Activated naive CD4-positive, alpha-beta T cell (primary cell): ENCODE data around the gene PRUNE2.

Experiments used
- DNase-seq, 4 experiments: peaks; one replicate each; lab custom pipeline; 2025; lab: John Stamatoyannopoulos, UW

Gene PRUNE2

DNA sequence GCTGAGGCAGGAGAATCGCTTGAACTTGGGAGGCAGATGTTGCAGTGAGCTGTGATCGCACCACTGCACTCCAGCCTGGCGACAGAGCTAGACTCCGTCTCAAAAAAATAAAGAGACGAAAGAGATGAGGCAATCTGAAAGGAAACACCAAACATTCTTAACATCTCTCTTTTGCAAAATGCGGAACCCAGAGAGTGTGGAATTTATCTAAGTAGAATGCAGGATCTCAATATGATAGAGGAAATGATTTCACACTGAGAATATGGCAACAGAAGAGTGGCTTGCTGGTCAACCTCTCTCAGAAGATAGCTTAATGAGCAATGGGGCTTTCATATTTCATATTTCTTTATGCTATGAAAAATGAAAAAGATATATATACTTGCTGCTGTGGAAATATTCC, 175.1 kb downstream of the PRUNE2 start:
- no peak for DNase-seq

GRCh38 chr9:76729980-76730737, 175.8 kb downstream of the PRUNE2 start:
- no peak for DNase-seq

DNA sequence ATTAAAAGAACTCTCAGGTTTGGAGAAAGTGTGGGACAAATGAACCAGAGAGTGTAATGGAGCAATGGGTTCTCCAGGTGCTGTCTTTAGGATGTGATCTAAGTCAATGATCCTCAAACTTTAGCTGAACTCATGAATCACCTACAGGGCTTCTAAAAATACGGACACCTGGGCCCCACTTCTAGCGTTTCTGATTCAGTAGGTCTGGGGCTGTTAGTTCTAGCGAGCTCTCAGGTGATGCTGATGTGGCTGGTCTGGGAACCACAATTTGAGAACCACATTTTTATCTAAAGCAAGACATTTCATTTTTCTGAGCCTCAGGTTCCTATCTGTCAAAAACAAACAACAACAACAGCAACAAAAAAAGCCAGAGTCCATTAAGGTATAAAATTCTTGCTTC, 176.8 kb downstream of the PRUNE2 start:
- no peak for DNase-seq

GRCh38 chr9:76725885-76726284, 180.0 kb downstream of the PRUNE2 start:
- no peak for DNase-seq

DNA sequence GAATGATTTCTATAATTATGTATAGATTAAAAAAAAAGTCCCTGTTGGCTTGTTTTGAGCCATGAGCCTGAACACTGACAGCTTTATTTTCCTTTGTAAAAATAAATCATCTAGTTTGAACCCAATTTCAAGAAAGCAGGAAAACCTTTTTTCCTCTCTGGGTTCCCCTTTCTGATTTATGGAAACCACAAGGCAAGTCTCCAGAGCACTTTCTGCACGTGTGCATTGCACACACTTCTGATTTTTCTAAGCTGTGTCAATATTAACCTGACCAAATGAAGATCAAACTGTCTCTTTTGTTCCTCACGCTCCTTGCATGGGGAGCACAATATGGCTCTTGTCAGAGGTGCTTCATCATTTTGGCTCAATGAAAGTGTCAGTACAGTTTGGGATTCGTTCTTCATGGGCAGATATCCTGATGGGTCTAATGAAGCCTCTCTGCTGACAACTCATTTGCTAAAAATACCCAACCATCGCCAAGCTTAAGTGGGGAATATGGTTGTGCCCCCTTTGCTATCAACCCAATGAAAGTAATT, 180.8 kb downstream of the PRUNE2 start:
- no peak for DNase-seq

- DNase-seq: no peak
Measured at GRCh38 chr9:76720245-76720644, 185.7 kb downstream of the PRUNE2 start.

- DNase-seq: no peak
Measured at GRCh38 chr9:76718166-76718565, 187.7 kb downstream of the PRUNE2 start.

- DNase-seq: no peak
Measured at GRCh38 chr9:76717613-76718012, 188.3 kb downstream of the PRUNE2 start.

DNA sequence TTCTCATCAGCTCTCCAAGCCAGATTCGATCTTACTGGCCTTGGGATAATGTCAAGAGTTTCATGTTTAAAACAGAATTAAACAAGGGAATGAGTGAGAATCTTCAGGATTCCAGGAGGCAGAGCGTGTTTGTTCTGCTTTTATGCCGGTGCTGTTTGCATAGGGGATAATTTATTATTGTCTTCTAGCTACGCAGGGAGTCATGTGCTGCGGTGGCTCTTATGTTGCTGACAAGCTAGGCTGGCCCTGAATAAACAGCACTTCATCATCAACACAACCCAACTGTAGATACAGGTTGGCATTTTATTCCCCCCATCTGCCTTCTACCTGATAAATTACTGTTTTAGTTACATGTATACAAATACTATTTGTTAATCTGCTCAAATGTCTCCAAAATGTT, 188.7 kb downstream of the PRUNE2 start:
- no peak for DNase-seq

DNA sequence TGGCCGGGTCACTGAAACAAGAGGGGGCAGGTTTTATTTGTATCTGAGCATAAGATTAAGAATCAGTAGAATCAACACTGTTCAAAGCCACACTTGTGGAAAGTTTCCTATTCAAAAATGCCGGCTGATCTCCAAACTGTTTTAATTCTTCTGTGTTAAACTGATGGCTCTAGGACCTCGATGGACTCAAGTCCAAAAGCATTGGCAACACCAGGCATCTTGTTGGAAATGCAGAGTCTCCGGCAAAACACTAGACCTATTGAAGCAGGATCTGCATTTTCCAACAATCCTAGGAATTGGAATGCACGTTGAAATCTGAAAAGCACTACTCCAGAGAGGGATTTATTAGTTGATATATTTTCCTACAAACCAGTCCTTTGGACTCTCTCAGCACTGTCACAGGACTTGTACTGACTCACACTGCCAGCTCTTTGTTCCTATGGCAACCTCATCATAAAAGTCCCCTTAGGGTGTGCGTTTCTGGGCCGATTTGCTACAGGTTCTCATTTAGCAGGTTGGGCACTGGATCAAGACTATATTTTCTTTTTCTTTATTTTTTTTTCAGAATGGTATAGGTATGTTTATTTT, 189.7 kb downstream of the PRUNE2 start:
- DNase-seq: no peak

GRCh38 chr9:76713381-76713780, 192.5 kb downstream of the PRUNE2 start:
- DNase-seq: no peak

DNA sequence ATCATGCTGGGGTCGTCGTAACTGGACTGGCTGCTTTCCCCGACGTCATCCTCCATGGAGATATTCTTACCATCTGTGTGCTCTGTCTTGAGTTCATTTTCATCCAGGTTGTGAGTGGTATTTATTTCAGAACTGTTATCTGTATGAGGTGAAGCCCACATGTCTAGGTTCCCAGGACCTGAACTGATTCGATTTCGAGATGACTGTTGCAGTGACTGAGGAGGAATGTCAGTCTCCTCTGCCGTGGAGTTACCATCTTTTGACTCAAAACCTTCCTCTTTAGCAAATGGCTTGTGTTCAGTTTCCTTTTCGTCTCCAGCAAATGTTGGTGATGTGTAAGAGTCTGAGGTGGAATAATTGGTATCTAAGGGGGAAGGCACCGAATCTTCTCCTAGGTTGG, 196.9 kb downstream of the PRUNE2 start:
- no peak for DNase-seq

DNA sequence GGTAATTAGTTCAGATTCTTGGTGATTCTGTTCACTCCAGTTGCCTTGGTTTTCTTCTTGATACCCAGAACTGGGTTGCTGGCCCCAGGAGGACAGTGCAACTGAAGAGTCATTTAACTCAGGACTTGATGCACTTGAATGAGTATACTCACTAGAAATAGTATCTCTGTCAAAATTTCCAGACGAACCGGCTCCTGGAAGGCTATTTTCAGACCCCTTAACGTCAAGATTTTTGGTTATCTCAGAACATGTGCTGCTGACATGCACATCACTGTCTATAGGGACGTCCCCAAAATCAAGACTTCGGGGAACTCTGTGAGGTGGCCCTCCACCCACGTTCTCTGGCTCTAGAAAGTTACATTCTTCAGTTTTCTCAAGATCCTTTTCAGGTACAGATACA, 198.4 kb downstream of the PRUNE2 start:
- no peak for DNase-seq

DNA sequence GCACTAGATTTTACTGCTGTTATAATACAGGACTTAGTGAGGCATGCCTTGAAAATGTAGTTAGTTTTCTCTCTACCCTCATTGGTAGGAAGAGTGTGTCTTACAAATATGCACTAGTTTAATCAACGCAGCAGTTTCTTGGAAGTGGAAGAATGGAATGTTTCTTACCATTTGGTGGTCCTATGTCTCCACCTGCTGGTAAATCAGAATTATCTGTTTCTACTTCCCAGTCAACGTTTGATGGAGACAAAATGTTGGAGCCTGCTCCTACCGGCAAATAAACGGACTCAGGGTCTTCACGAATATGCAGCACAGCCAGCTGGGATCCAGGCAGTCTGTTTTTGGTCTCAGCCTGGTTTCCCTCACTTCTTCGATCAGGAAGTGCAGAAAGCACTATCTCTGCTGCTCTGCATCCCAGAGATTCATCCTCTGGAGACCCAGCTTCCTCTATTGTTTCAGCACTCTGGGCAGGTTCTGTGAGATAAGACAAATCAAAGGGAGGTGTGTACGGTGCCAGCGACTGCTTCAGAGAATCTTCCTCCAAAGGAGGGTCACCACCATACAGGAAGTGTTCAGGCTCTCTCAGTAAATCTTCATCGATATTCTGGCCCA, 201.2 kb downstream of the PRUNE2 start:
- DNase-seq: no peak

- DNase-seq: no peak
Measured at GRCh38 chr9:76703270-76703669, 202.6 kb downstream of the PRUNE2 start.

DNA sequence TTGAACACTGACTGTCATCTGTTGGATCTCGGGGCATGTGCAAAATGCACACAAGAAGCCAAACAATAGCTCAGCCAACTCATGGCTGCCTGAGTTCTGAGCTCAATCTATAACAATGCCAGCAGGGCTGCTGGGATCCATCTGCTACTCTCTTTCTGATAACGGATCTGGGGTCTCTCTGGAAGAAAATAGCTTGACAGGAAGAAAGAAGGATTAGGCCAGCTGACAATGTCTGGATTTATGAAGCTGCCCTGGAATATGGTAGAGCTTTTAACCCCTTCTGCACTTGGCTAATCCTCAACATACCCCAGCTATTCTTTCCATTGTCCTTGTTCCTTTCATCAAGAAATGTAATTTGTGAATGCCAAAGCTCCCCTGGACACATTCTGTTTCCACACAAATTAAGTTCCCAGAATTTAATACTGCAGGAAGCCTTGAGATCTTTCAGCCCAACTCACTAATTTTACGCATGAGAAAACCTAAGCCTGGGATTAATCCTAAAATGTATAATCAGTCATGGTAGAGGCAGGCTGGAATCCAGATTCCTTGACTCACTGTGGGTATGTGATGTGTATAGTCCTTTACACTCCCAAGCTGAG, 204.4 kb downstream of the PRUNE2 start:
- DNase-seq: no peak

GRCh38 chr9:76700916-76701315, 205.0 kb downstream of the PRUNE2 start:
- no peak for DNase-seq

- DNase-seq: no peak
Measured at GRCh38 chr9:76699971-76700370, 205.9 kb downstream of the PRUNE2 start.

DNA sequence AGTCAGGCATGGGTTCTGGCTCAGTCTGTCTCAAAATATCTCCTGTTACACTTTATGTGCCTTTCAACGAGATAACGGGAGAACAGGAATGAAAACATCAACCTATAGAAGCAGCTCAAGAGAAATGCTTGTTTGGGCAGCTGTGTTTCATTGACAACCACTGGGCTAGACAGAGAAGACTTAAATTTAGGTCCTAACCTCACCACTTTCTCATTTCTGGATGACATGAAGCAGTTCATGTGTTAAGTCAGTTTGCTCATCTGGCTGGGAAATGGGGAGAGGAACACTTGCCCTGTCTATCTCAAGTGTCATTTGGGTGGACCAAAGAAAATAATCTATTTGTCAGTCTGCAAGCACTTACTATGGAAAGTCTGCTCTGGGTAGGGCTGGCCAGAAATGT, 208.4 kb downstream of the PRUNE2 start:
- no peak for DNase-seq

GRCh38 chr9:76697081-76697480, 208.8 kb downstream of the PRUNE2 start:
- DNase-seq: no peak

- DNase-seq: no peak
Measured at GRCh38 chr9:76693912-76694311, 212.0 kb downstream of the PRUNE2 start.

DNA sequence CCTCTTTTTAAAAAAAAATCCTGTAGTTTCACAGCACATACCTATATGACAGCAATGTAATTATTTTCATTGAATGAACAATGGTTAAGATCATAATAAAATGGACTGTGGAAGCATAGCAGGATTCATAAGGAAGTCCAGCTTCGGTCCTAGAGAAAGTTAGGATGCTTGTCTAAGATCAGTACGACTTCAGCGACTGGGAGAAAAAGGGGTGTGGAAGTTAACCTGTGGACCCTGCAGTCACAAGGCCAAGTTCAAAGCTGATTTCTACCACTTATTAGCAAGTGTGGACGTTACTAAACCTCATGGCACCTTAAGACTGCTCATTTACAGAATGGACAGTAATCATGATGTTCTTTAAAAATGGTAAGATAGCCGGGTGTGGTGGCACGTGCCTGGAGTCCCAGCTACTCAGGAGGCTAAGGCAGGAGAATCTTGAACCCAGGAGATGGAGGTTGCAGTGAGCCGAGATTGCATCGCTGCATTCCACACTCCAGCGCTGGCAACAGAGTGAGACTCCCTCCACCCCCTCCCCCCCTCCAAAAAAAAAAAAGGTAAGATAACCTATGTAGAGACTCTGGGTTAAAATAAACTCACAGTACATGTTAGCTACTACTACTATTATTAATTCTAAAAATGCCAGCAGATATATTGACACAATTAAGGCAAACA, 213.3 kb downstream of the PRUNE2 start:
- no peak for DNase-seq
